Left lung (tissue), 10 donors: ENCODE results near the gene LRRC26. TPM values are rescaled to one million over a fixed set of nuclear protein-coding genes. Genes with fewer than 3 reads are reported as not detected.

Experiments
- ATAC-seq: fragments of 200-7000 bp; cut with Tn5 transposase; one replicate; pipeline ENCODE4 v1.9.1; 2020; ENCODE audit warnings: moderate library complexity
- DNase-seq, 4 donors: peaks; one replicate each; pipeline ENCODE4 v3.0.0-alpha.2; 2013 to 2020
- H3K27ac ChIP-seq, 2 donors: fragments of 200-600 bp; sonication (generic) in 1 of 2; one replicate each; pipeline versions ENCODE4 v1.5.0 to v1.8.0; 2020 to 2021
- H3K27me3 ChIP-seq, 2 donors: fragments of 200-600 bp; sonication (generic) in 1 of 2; one replicate each; pipeline versions ENCODE4 v1.5.0 to v1.8.0; 2020 to 2021
- H3K36me3 ChIP-seq, 2 donors: fragments of 200-600 bp; sonication (generic) in 1 of 2; one replicate each; pipeline versions ENCODE4 v1.5.0 to v1.8.0; 2020 to 2021
- H3K4me1 ChIP-seq, 2 donors: fragments of 200-600 bp; one replicate each; pipeline ENCODE4 v1.8.0; 2021
- H3K4me3 ChIP-seq, 2 donors: fragments of 200-600 bp; sonication (generic) in 1 of 2; one replicate each; pipeline versions ENCODE4 v1.5.0 to v1.8.0; 2020 to 2021; ENCODE audit warnings: mild to moderate bottlenecking in 1 of 2
- H3K9me3 ChIP-seq, 2 donors: fragments of 200-600 bp; sonication (generic) in 1 of 2; one replicate each; pipeline versions ENCODE4 v1.5.0 to v1.8.0; 2020 to 2021
- intact Hi-C, 2 donors: fragments of 100-400 bp; cut with DNase I; formaldehyde crosslinking; loops; one replicate each; pipeline versions ENCODE4 v1.11.2 to v1.14.2; 2022
- polyA plus RNA-seq, 6 donors: library from polyadenylated mRNA; unstranded; fragments of 120-200 nt; gene quantifications; one replicate each; pipeline ENCODE4 v1.2.1, GENCODE V29; 2013; ENCODE audit not compliant: insufficient read length in 6 of 6
- total RNA-seq, 2 donors: library from RNA; stranded (reverse); fragmentation: NEBNext Ultra II Directional; extraction: Animal tissue kit (Norgen Biotek cat#: 25700); gene quantifications; one replicate each; pipeline ENCODE4 v1.2.1, GENCODE V29; 2021
- TF ChIP-seq, protein P1 (sequence below), 2 donors: fragments of 200-600 bp; sonication (generic) in 1 of 2; IDR thresholded peaks; one replicate each; pipeline versions ENCODE4 v1.5.0 to v1.8.0; 2021; ENCODE audit warnings: antibody characterized with exemption in 2 of 2
- donor health status: DM: no; HTN: yes; CAD: no.
- donor health status: DM: no; HTN: no; CAD: no.

Gene LRRC26
- total and polyA plus RNA-seq, 8 donors: 0.23 to 0.63 (median 0.40) TPM; not detected in 4

DNA sequence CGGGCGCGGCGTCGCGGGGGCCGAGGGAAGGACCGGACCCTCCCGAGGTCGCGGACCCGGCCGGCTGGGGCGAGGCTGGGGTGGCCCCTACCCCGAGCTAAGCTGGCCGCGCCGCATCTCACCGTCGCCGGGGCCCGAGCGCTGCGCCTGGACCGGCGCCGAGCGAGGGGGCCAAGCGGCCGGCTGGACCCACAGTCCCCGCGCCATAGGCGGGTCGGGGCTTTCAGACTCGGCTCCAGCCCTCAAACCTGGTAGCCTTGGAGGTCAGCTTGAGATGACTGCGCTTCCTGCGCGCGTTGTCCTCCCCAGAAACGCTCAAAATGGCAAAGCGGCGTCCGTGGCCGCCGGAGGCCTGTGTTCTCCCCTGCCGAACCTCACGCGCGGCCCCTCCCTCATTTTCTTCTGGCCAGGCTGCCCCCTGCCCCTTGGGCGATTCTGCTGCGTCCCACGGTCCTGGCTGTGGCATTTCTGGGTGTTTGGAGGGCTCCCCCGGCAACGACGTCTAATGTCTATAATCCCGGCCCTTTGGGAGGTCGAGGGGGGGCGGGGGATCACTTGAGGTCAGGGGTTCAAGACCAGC is 39.6 kb downstream of the LRRC26 start:
- H3K36me3 ChIP-seq: no peaks in the 10 kb centered on the region
- H3K4me1 ChIP-seq: peaks cover 20 to 38% of the 10 kb centered on the region in 2 donors
- H3K27ac ChIP-seq: peak overlapping the region; percentile 62 to 73
- peak overlapping the region; percentile 84 to 88 for H3K4me3 ChIP-seq
- no peak for DNase-seq
- H3K9me3 ChIP-seq: no peaks in the 10 kb centered on the region
- peak; percentile 10 for ATAC-seq
- peaks cover 0 to 58% of the 10 kb centered on the region in 2 donors for H3K27me3 ChIP-seq
- intact Hi-C loops: no loop called here
- TF ChIP-seq, protein P1, sequence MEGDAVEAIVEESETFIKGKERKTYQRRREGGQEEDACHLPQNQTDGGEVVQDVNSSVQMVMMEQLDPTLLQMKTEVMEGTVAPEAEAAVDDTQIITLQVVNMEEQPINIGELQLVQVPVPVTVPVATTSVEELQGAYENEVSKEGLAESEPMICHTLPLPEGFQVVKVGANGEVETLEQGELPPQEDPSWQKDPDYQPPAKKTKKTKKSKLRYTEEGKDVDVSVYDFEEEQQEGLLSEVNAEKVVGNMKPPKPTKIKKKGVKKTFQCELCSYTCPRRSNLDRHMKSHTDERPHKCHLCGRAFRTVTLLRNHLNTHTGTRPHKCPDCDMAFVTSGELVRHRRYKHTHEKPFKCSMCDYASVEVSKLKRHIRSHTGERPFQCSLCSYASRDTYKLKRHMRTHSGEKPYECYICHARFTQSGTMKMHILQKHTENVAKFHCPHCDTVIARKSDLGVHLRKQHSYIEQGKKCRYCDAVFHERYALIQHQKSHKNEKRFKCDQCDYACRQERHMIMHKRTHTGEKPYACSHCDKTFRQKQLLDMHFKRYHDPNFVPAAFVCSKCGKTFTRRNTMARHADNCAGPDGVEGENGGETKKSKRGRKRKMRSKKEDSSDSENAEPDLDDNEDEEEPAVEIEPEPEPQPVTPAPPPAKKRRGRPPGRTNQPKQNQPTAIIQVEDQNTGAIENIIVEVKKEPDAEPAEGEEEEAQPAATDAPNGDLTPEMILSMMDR (IDR thresholded peaks at IDR 0.05): no peak

DNA sequence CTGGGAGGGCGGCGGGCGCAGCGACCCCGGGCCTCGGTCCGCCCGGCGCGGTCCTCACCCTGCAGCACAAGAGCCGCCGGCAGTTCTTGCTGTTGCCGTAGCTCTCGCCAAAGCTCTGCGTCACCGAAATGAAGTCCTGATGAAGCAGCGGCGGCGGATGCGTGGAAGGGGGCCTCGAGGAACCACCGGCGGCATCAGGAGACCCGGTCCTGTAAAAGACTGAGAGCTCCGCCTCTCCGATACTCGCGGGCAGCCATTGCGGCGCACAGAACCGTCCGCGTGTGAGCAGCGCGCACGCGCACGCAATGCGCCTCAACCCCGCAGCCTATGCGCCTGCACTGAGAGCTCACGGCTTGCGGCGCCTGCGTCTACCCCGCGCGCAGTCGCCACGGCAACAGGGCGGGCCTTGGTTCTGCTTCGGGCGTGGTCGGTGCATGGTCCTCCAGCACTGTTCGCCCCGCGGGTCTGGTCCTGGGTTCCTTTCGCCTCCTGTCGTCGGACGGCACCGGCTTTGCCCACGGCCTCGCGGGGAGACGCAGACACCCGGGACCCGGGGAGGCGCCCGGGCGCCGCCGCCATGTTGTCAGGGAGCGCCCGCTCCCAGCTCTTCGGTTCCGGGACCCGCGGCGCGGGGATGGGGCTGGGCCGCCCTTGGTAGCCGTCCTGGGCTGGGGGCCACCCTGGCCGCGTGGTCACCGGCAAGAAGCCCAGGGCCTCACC is 40.2 kb downstream of the LRRC26 start:
- TF ChIP-seq, protein P1 (IDR thresholded peaks at IDR 0.05): no peak
- peak overlapping the region; percentile 84 to 88 for H3K4me3 ChIP-seq
- H3K27me3 ChIP-seq: peaks cover 0 to 51% of the 10 kb centered on the region in 2 donors
- ATAC-seq (peak; percentile 97), DNase-seq (peak; percentile 78 to 98 (median 91))
- no peaks in the 10 kb centered on the region for H3K36me3 ChIP-seq
- intact Hi-C loops: no loop called here
- H3K27ac ChIP-seq: peak overlapping the region; percentile 62 to 73
- H3K9me3 ChIP-seq: no peaks in the 10 kb centered on the region
- peaks cover 20 to 38% of the 10 kb centered on the region in 2 donors for H3K4me1 ChIP-seq

DNA sequence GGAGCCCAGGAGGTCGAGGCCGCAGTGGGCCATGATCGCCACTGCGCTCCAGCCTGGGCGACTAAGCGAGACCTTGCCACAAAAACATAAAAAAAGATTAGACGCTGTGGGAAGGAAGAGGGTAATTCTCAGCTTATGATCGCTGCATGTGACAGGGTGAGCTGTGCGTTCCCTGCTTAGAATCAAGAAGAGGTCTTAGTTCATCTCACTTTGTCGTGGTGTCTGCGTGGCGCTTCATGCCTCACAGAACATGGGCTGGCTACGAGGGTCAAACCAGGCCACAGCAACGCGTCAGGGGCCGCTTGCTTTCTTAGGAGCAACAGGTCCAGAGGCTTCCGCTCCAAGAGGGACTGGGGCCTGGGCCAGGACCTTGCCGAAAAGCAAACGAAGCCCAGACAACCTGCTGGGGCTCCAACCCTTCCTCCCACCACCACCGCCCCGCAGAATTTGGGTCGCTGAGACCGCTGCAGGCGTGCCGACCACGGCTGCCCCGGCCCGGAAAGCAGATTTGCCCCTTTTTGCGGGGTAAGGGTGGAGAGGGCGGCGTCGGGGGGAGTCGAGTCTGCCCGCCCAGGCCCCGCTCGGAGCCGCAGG is 40.9 kb downstream of the LRRC26 start:
- peak overlapping the region; percentile 62 to 73 for H3K27ac ChIP-seq
- intact Hi-C loops: no loop called here
- peak; percentile 7 for ATAC-seq
- peak in 1 of 4 donors; percentile 78 for DNase-seq
- H3K4me3 ChIP-seq: peak overlapping the region; percentile 84 to 88
- H3K9me3 ChIP-seq: no peaks in the 10 kb centered on the region
- H3K36me3 ChIP-seq: no peaks in the 10 kb centered on the region
- peaks cover 0 to 45% of the 10 kb centered on the region in 2 donors for H3K27me3 ChIP-seq
- H3K4me1 ChIP-seq: peaks cover 20 to 38% of the 10 kb centered on the region in 2 donors
- TF ChIP-seq, protein P1 (IDR thresholded peaks at IDR 0.05): no peak

DNA sequence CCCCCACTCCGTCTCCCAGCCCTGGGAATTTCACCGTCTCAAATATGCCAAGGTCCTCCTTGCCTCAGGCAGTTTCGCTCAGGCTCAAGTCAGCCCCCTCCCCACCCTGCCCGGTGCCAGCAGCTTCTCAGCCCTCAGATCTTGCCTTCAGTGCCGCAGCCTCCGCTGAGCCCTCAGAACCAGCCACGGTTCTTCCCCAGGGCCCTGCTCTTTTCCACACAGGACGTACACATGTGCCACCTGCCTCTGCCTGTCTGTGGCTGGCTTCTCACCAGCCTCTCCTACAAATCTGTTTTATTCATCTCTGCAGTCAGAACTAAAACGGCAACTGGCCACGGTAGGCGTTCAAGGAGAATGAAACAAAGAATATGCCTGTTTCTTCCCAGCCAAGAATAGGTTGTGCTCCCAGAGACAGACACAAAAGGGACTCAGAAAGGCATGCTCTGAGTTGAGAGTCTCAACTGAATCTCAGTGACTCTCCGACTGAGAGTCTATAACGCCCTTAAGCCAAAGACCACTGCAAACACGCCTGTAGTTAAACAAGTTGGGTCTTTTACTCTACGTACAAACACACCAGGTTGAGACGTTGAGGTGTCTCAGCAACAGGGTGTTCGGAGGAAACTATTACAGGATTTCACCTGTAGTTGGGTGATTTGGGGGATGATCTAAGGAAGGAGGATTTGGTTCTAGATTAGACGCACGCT is 41.5 kb downstream of the LRRC26 start:
- intact Hi-C loops: no loop called here
- Histone ChIP-seq H3K27me3 (peaks cover 0 to 38% of the 10 kb centered on the region in 2 donors), H3K4me3 (peak overlapping the region; percentile 84 to 88), H3K36me3 (no peaks in the 10 kb centered on the region), H3K27ac (peak overlapping the region; percentile 67 to 77), H3K9me3 (no peaks in the 10 kb centered on the region), H3K4me1 (peaks cover 20 to 38% of the 10 kb centered on the region in 2 donors)
- TF ChIP-seq, protein P1 (IDR thresholded peaks at IDR 0.05): no peak
- ATAC-seq: no peak
- peak in 1 of 4 donors; percentile 70 for DNase-seq
